Prostate gland (tissue), 2 donors: ENCODE measurements around the gene RPL28.

Source experiments
- POLR2A ChIP-seq: fragments of 450-650 bp; IDR thresholded peaks from one replicate; pipeline ENCODE4 v1.6.1; 2016; ENCODE audit warnings: antibody characterized with exemption, mild to moderate bottlenecking
- TF ChIP-seq, protein P1 (sequence below), 4 experiments: fragments of 200-600 bp in 2 of 4; fragments of 450-650 bp in 2 of 4; sonication (generic) in 2 of 4; IDR thresholded peaks; 1 replicate in 3 of 4; 2 replicates in 1 of 4; pipeline ENCODE4 v1.5.1; 2016 to 2019; ENCODE audit warnings: antibody characterized with exemption in 4 of 4, mild to moderate bottlenecking in 2 of 4, moderate library complexity in 2 of 4

- TF ChIP-seq, protein P1, sequence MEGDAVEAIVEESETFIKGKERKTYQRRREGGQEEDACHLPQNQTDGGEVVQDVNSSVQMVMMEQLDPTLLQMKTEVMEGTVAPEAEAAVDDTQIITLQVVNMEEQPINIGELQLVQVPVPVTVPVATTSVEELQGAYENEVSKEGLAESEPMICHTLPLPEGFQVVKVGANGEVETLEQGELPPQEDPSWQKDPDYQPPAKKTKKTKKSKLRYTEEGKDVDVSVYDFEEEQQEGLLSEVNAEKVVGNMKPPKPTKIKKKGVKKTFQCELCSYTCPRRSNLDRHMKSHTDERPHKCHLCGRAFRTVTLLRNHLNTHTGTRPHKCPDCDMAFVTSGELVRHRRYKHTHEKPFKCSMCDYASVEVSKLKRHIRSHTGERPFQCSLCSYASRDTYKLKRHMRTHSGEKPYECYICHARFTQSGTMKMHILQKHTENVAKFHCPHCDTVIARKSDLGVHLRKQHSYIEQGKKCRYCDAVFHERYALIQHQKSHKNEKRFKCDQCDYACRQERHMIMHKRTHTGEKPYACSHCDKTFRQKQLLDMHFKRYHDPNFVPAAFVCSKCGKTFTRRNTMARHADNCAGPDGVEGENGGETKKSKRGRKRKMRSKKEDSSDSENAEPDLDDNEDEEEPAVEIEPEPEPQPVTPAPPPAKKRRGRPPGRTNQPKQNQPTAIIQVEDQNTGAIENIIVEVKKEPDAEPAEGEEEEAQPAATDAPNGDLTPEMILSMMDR (IDR thresholded peaks at IDR 0.05), result no peak
- TF ChIP-seq POLR2A, result no peak
Measured at GRCh38 chr19:55372316-55373081, 13.2 kb upstream of the RPL28 start.
